IMR-90 (cell line): Measurements from ENCODE around the gene UNC5A.

Source experiments
- CTCF ChIP-seq: conservative IDR thresholded peaks from 2 replicates; pipeline ENCODE4 v1.5.1; 2012; ENCODE audit warnings: mild to moderate bottlenecking, low read depth, low read length, improper control_type of control experiment
- MXI1 ChIP-seq: IDR thresholded peaks from 2 replicates; pipeline ENCODE4 v1.6.1; 2012; ENCODE audit warnings: low read depth, mild to moderate bottlenecking, low read length, moderate library complexity, borderline replicate concordance
- POLR2A ChIP-seq: IDR thresholded peaks from 2 replicates; pipeline ENCODE4 v1.6.1; 2012; ENCODE audit warnings: mild to moderate bottlenecking, low read depth, low read length
- RAD21 ChIP-seq: IDR thresholded peaks from 2 replicates; pipeline ENCODE4 v1.6.1; 2012; ENCODE audit warnings: low read length, improper control_type of control experiment
- SMC3 ChIP-seq: fragments of 150-350 bp; IDR thresholded peaks from 2 replicates; pipeline ENCODE4 v1.6.1; 2016; ENCODE audit warnings: low read depth, mild to moderate bottlenecking, antibody characterized with exemption, low read length, moderate library complexity

- TF ChIP-seq CTCF (no peak), RAD21 (no peak), SMC3 (no peak), MXI1 (no peak), POLR2A (no peak)
These were observed 8.2 kb downstream of the UNC5A start for GRCh38 chr5:176818391-176819098.
